Skeletal muscle cell (primary cell): ENCODE measurements around the gene TBXAS1.

Experiments used
- DNase-seq: peaks from one replicate; pipeline ENCODE4 v3.0.0-alpha.2; 2010; ENCODE audit warnings: low read depth
- H3K4me3 ChIP-seq: 2 replicates; pipeline ENCODE4 v1.5.1; 2011; ENCODE audit warnings: low read depth, mild to moderate bottlenecking, control low read depth, low read length, moderate library complexity

The TBXAS1 gene

DNA sequence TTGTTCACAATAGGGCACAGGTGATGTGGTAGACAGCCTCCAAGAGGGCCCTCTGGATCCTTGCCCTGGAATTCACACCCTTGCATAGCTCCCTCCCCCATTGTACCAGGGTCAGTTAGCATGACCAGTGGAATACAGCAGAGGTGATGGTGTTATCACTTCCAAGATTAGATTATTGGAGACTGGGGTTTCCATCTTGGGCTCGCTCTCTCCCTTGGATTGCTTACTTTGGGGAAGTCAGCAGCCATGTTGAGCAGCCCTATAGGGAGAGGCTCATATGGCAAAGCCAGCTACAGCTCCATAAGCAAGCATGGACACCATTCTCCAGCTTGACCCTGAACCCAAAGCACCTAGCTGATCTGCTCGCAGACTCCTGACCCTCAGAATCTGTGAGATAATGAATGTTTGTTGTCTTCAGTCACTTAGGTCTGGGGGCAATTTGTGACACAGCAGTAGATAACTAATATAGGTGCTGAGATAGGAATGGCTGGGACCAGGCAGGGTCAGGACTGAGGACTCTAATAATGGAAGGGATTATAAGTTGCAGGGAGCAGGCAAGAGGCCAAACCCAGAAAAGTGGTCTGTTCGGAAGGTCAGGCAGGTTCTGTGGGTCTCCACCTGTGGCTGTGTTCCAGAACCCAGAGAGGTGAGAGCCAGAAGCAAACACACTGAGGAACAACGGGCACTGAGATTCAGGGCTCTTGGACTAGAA lies 22.9 kb downstream of the TBXAS1 start:
- no peak for DNase-seq
- no peak overlapping the region for H3K4me3 ChIP-seq

DNA sequence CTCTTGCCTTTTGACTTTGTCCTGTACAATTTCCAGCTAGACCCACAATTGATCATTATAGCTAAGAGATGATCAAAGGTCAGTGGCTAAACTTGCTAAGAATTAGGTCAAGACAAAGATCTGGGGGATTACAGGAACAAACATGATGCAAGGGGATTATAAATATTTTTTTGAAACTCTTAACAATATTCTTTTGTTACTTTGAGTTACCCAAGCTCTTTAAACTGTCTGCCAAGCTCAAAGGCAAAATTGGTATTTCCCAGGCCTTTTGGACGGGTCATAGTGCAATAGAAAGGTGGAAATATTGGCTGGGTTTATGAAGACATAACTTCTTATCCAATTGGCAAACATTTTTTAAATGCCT lies 23.4 kb downstream of the TBXAS1 start:
- DNase-seq = no peak

DNA sequence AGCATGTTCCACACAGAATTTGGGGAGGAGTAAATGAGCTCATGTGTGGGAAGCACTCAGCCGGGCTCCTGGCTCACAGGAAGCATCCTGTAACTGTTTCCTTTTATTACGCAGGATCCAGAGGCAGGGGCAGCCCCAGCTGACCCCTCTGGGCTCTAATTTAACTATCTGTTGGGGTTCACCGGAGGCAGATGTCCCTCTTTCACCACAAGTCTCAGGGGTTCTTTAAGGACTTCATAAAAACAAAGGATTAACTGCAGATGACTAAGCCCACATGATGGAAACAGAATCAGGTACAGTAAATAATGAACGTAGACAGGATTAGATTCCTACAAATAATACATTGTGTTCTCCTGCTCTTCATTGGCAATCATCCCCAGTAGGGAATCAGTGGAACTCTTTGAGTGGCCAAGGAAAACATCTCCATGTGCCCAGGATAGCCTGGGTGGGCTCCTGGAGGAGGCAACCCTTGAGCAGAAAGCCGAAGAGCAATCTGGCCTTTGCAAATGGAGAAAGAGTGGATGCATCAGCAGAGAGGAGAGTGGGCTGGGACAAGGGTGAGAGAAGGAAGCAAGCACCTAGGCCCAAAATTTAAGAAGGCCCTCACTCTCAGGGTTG lies 24.6 kb downstream of the TBXAS1 start:
- H3K4me3 ChIP-seq = no peak overlapping the region
- peak; percentile 95 for DNase-seq

More for the DNA sequence above, 23.4 kb downstream of the TBXAS1 start:
- H3K4me3 ChIP-seq = no peak overlapping the region

DNA sequence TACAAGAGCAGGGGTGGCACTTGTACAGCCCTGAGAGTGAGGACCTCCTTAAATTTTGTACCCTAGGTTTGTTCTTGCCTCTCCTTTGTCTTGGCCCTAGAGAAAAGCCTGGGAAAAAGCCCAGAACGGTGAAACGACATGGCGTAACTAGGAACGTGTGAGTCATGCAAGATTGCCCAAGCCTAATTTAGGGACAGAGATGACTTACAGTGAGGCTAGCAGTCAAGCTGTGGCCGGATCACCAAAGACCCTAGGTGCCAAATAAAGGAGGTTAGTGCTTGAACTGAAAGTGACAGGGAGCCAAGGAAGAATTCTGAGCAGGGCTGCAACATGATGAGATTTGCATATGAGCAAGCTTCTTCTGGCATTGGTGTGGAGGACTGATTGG lies 25.1 kb downstream of the TBXAS1 start:
- no peak overlapping the region for H3K4me3 ChIP-seq
- DNase-seq = peak; percentile 91

DNA sequence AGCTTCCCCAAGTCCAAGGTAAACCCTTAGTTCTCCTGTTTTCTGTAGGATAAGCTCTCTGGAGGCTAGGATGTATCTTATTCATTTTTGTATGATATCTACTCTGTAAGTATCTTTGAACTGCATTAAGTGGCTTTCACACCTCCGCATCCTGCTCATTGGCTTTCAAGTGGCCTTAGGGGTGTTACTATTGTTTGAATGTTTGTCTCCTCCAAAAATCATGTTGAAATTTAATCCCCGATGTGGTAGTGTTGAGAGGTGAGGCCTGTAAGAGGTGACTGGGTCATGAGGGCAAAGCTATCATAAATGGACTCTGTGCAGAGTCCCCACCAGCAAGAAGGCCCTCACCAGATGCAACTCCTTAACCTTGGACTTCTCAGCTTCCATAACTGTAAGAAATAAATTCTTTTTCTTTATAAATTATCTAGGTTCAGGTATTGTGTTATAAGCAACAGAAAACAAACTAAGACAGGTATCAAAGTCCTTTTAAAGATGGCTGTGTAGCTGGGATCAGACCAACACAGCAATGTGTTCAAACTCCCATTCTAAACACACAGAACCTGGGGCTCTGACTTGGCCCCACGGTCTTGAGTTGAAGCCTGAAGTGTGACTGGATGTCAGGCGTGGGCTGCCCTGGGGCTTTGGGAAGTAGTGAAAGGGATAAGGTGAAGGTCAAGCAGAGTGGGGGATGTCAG lies 25.9 kb downstream of the TBXAS1 start:
- no peak for DNase-seq
- no peak overlapping the region for H3K4me3 ChIP-seq

DNA sequence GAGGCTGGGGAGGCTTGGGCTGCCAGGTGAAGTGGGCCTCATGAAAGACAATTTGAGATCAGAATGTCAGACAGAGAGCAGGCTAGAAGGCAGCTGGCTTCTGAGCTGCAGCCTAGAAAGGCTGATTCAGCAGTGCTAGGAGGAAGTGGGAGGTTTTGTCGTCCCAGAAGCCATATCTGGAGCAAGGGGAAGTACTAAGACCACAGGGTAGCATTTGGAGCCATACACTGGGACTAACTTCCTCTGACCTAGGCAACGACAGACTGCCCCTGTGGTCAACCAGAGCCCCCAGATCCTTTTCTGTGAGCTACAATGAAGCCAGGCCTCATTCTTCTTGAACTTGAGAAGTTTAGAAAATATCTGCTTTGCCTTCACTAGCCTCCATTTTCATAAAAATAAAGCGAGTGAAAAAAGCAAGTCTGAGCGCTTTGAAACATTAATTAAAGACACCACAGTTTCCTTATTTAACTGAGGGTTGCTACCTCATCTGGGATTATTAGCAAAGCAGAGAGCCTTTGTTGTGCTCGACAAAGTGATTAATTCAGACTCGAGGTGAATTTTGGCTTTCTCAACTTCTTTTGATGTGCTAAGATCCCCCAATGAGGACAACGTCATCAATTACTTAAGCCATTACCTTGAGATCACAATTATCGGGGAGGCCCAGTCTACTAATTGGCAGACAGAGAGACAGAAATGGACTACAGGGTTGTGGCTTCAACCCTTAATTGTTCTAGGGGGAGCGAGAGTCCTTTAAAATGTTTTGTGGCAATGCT lies 26.6 kb downstream of the TBXAS1 start:
- DNase-seq = no peak
- H3K4me3 ChIP-seq = no peak overlapping the region

DNA sequence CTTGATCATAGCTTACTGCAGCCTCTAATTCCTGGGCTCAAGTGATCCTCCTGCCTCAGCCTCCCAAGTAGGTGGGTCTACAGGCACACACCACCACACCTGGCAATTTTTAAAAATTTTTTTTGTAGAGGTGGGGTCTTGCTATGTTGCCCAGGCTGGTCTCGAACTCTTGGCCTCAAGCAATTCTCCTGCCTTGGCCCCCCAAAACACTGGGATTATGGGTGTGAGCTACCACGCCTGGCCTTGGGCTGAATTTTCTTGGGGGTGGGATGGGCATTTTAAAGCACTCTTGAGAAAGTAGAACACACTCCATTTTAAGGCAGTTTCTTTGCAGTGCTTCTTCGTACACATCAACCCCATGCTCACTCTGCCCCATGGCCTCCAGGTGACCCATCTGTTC lies 28.7 kb downstream of the TBXAS1 start:
- no peak for DNase-seq
- H3K4me3 ChIP-seq = no peak overlapping the region

DNA sequence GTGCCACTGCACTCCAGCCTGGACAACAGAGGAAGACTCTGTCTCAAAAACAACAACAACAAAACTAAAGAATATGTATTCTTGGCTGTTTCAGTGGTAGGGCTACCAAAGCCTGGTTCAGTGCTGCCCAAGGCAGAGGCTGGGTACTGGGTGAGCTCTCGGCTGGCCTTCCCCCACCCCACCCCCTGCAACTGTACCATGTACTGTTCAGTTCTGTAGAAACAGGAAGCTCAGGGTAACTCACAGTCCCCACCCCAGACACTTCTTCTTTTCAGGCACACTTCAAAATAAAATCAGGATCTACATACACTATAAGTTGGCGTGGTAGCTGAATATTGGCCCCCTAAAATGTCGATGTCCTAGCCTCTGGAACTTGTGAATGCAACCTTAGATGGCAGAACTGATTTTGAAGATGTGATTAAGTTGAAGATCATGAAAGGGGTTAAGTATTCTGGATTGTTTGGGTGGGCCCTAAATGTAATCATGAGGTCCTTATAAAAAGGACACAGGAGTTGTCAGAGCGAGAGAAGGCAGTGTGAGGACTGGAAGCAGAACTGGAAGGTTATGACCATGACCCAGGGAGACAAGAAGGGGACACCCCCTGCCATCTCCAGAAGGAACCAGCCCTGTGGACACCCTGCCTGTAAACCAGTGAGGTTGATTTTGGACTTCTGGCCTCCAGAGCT lies 31.2 kb downstream of the TBXAS1 start:
- DNase-seq = no peak
- no peak overlapping the region for H3K4me3 ChIP-seq

DNA sequence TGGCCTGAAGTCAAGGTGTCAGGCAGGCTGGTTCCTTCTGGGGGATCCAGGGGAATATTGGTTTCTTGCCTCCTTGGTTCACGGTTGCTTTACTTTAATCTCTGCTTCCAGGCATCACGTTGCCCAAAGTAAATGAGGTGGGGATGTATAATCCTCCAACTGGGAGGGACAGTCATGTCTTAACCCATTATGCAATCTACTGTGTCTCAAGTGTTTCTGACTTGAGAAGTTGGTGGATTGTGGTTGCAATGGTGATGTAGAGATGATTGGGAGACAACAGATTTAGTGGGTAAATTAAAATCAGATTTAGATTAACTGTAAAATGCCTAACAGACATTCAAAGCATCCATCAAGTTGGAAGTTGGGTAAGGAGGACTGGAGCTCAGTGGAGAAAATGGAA lies 32.7 kb downstream of the TBXAS1 start:
- no peak for DNase-seq
- H3K4me3 ChIP-seq = no peak overlapping the region

DNA sequence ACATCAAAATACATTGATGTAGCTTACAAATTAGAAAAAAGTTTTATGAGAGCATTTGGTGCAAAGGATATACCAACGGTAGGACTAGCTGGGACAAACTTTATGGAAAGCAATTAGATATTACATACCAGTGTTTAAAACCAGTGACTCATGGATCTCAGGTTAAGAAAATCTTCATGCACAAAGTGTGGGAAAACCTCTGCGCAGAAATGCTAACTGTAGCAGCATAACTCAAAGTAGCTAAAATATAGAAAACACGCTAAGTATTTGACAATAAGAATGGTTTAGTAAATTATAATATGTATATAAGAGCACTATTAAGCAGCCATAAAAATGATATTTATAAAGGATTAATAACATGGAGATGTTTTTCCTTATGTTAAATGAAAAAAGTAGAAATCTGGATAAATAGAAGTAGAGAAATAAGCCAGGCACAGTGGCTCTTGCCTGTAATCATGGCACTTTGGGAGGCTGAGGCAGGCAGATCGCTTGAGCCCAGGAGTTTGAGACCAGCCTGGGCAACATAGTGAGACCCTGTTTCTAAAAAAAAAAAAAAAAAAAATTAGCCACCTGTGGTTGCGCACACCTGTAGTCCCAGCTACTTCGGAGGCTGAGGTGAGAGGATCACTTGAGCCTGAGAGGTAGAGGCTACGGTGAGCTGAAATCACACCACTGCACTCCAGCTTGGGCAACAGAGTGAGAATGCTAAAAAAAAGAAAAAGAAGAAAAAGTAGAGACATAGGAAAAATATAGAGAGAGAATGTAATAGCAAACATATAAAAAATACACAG lies 37.2 kb downstream of the TBXAS1 start:
- H3K4me3 ChIP-seq = no peak overlapping the region

DNA sequence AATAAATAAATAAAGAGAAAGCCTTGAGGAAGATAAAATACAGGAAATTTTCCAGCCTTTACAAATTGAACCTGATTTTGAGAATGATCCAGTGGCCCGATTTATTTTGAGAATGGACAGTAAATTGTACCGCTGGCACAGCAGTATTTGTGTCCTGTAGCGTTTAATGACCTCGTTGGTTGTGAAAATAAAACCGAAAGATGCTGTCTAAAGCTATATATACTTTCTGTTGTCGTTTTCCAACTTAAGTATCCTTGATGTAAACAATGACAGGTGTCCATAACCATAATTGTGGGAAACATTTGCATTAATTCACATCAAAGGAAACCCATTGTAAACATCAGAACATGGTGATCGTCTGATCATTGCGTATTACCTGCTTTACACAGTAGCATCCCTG lies 38.8 kb downstream of the TBXAS1 start:
- no peak overlapping the region for H3K4me3 ChIP-seq
- no peak for DNase-seq

More for the DNA sequence above, 37.2 kb downstream of the TBXAS1 start:
- no peak for DNase-seq

DNA sequence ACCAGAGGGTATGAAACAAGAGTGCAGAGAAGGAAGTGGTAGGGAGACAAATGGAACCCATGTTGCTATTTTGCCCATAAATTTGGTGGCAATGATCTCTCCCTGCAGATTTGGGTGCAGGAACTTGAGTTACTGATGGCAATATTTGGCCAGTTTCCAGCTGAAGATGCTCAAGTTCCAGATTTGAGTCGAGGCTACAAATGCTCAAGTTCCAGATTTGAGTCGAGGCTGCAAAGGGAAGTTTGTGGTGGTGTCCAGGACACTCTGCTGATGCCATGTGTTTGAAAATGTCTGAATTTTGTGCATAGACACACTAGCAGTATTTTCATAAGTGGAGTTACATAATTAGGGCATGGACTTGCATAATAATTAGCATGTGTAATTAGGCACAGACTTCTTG lies 40.8 kb downstream of the TBXAS1 start:
- no peak overlapping the region for H3K4me3 ChIP-seq
- no peak for DNase-seq

DNA sequence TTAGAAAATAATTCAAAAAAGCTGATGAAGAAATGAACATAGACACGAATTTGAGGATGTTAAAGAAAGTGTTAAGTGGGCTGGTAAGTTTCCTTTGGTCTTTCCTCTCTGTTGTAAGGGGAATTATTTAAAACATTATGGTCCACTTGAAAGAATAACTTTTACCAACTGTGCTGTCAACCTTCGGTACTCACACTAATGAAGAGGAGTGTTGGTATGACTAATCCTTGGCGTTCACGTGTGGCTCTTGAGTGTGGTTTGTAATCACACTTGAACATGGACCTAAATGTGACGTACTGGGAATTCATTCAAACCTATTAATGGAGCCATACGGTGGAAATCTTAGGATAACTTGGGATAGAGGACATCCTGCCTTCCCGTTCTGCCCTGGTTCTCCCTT lies 41.3 kb downstream of the TBXAS1 start:
- no peak for DNase-seq
- no peak overlapping the region for H3K4me3 ChIP-seq

DNA sequence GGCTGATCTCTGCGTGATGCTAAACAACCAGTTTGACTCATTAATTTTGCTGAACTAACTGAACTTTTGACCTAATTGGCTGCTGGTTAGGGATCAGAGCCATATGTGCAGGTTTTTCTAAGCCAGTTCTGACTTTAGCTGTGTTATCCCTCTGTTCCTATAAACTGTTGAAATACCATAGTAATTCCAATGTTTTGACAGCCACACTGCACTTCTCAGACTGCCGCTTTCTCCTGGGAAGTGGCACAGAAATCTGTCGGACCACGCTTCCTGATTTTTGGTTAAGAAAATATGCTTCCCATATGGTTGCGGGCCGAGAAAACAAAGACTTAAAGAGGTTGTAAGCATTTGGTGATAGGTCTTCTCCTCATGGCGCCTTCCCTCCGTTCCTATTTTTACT lies 42.3 kb downstream of the TBXAS1 start:
- DNase-seq = peak; percentile 25
- no peak overlapping the region for H3K4me3 ChIP-seq

DNA sequence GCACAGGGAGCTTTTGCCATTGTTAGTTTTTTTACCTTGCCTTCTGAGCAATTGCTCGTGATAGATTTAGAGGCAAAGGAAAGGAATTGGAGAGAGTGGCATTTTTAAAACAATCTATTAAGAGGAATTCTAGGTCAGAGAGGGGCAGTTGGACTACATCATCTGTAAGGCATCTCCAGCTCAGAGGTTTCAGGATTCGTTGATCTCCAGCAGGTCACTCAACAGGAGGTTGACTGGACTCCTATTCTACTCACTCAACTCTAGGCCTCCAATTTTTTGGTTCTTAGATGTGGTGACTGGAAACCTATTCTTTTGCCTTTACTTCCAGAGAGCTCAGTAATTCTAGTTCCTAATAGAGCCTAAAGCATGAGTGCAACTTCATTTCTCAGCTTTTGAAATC lies 42.8 kb downstream of the TBXAS1 start:
- no peak overlapping the region for H3K4me3 ChIP-seq
- no peak for DNase-seq

DNA sequence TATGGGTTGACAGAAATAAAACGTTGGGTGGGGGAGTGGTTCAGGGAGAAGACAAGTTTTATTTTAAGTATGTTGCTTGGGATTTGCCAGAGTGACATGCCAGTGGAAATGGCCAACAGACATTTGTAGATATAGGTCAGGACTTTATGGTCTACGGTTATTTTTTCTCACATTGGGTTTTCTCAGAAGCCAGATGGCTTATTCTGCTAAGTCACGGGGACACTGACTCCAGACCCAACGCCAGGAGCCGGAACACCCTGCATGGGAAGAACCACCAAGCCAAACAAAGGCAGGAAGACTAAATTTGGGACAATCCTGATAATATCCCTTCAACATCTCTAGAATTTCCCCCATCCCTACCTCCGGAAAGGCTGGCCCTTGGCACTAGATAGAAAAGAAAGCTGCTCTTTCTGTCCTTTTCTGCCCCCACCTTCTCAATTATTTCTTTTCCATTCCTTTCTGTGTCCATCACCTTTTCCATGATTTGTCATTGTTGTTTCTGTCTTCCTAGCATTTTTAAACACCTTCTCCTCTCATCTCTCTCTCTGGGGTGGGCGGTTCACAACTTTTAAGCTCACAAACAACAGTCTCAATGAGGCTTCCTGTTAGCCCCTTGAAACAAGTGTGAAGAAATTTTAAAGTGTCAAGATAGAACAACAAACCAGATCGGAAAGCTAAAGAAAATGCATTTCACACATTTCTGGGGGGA lies 44.7 kb downstream of the TBXAS1 start:
- DNase-seq = no peak
- no peak overlapping the region for H3K4me3 ChIP-seq

DNA sequence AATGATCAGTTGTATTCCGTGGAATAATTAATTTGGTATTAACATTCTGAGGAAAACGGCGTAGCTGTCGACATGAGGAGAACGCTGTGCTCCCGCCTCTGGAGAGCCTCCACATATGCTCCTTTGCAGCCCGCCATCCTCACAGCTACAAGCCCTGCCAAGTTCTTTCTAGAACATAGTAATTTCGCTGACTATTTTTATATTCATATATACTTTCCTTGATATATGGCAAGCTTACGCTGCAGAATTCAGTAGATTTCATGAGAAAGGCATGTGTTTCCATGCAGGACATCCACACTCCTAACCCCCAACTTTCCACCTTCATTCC lies 45.2 kb downstream of the TBXAS1 start:
- no peak for DNase-seq
- H3K4me3 ChIP-seq = no peak overlapping the region

DNA sequence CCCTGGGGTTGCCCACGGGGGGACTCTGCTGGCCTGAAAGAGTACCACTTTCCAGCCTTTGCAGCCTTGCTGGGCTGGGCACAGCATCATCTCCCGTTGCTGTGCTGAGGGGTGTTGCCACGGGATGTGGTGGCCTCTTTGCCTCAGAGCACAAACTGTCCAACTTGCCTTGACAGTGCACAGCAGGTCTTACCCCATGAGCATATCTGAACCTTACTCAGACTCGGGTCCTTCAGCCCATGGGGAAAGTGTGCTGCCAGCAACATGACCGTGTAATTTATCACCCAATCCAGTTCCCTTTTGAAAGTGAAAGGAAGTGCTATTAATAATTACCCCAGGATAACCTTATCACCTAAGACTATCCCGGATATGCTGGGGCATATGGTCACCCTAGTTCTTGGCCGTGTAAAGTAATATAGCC lies 46.8 kb downstream of the TBXAS1 start:
- no peak overlapping the region for H3K4me3 ChIP-seq
- DNase-seq = no peak
